NCI-H1930 (cell line): Measurements from ENCODE around the gene ENHO.

ENCODE experiments used
- DNase-seq, 2 experiments: peaks; one replicate each; lab custom pipeline; 2025; lab: John Stamatoyannopoulos, UW

Gene ENHO

DNA sequence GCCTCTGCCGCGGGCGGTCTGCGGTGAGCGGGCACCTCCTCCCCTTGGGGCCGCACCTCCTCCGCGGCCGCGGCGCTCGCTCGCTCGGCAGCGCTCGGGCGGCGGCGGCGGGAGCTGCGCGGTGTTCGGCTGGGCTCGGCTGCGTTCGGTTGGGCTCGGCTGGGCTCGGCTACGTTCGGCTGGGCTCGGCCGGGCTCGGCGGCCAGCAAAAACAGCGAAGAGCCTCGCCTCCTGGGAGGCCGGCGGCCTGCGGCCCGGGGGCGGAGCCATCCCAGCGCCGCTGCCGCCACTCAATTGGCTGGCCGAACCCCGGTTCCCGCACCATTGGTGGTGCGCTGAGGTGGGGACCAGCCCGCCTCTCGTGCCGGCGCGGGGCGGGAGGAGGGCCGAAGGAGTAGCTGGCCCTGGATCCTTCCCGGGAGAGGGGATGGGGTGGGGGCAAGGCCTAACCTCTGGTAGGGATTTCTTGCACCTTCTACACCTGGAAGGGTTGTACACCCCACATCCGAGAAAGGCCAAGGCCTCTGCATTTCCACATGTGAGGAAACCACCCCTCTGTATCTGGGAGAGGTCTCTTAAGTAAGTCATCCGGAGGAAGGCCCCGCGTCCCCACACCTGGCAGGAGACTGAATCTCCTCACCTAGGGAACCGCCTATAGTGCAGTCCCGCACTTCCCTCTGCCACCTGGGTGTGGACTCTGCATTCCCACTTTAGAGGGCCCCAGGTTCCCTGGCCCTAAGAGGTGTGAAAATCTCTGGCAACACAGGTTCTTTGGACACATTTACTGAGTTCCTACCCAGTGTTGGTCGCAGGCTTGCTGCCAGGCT, at the start of gene ENHO:
Gene ENHO (minus strand): TSS at position 20 of the 827 bp plus-strand sequence. CDS start 1,295 bp downstream, outside the sequence.
- DNase-seq, result peak; percentile 90 to 95

- no peak for DNase-seq
Observed at GRCh38 chr9:34572092-34572491, 49.3 kb upstream of the ENHO start.

DNA sequence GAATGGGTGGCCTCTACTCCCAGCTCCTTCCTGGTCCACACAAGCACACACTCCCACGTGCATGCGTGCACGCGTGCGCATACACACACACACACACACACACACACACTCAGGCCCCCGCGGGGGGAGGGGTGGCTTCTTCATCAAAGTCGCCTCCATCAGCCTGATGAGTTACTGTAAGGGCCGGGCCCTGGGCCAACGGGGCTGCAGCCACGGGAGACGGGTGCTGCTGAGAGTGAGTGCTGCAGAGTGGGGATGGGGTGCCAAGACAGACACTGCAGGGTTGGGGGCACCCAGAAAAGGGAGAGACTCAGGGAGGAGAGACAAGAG, 48.7 kb upstream of the ENHO start:
- no peak for DNase-seq

DNA sequence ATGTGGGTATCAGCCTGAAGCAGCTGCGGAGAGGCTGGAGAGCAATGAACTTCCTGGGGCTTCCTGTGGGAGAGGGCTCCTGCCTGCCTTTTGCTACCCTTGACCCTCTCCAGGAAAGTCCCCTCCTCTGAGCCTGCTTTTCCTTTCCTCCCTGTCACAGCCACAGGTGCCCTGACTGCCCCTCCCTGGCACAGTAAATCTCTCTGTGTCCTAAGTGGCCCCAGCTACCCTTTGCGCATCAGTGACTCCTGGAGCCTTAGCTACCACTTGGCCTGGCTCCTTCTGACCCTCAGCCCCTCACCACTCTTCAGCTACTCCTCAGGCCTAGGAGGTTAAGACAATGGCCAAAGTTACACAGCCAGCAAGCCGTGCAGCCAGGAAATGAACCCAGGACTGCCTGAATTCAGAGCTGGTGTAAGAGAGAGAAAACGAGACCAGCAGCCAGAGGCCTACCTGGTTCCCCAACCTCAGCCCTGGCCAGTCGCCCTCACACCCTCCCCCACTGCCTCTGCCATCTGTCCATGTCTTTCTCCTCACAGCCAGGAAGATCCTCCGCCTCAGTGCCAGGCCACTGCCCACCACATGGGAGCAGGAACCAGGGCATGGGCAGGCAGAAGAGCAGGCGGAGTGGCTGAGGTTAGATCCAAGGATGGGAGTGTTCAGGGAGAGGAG, 48.2 kb upstream of the ENHO start:
- no peak for DNase-seq

- no peak for DNase-seq
Observed at GRCh38 chr9:34570376-34570775, 47.6 kb upstream of the ENHO start.

- DNase-seq, result no peak
Observed at GRCh38 chr9:34568774-34569173, 46.0 kb upstream of the ENHO start.

GRCh38 chr9:34568133-34568532, 45.3 kb upstream of the ENHO start:
- DNase-seq, result no peak

DNA sequence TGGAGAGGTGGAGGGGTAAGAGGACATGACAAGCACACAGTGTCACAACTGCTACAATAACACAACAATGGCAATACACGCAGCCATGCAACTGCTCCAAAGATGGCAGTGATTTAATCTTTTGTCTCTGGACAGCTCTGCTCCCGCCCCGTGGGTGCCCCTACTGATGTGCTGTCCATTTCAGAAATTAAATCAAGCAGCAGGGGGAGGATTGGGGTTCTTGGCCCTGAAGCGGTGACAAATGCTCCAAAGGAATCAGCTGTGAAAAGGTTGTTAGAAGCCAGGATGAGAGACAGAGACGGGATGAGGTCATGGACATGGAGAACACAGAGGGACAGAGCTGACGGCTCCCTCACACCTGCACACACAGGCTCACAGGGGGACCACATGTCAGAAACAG, 44.2 kb upstream of the ENHO start:
- no peak for DNase-seq

- DNase-seq, result no peak
Observed at GRCh38 chr9:34566322-34566721, 43.5 kb upstream of the ENHO start.

DNA sequence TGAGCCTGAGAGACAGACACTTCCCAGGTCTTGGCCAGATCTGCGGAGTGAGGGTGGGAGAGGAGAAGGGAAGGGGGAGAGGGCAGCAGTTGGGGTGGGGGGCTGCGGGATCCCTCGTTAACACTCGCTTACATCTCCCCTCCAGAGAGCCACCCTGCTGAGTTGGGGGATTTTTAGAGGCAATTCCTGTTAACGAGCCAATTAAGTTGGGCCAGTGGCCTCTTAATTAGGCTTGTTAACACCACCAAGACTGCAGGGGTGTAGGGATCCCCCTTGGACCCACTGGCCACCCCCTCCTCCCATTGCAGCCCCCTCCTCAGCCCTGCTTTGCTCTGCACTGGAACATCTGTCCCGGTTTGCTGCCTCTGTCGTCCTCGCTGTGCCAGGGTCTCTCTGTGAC, 43.1 kb upstream of the ENHO start:
- DNase-seq, result no peak

GRCh38 chr9:34564617-34565016, 41.8 kb upstream of the ENHO start:
- DNase-seq, result no peak

GRCh38 chr9:34563262-34563661, 40.5 kb upstream of the ENHO start:
- DNase-seq, result no peak

GRCh38 chr9:34562135-34562745, 39.5 kb upstream of the ENHO start:
- DNase-seq, result no peak

- no peak for DNase-seq
Observed at GRCh38 chr9:34560599-34561214, 37.9 kb upstream of the ENHO start.

DNA sequence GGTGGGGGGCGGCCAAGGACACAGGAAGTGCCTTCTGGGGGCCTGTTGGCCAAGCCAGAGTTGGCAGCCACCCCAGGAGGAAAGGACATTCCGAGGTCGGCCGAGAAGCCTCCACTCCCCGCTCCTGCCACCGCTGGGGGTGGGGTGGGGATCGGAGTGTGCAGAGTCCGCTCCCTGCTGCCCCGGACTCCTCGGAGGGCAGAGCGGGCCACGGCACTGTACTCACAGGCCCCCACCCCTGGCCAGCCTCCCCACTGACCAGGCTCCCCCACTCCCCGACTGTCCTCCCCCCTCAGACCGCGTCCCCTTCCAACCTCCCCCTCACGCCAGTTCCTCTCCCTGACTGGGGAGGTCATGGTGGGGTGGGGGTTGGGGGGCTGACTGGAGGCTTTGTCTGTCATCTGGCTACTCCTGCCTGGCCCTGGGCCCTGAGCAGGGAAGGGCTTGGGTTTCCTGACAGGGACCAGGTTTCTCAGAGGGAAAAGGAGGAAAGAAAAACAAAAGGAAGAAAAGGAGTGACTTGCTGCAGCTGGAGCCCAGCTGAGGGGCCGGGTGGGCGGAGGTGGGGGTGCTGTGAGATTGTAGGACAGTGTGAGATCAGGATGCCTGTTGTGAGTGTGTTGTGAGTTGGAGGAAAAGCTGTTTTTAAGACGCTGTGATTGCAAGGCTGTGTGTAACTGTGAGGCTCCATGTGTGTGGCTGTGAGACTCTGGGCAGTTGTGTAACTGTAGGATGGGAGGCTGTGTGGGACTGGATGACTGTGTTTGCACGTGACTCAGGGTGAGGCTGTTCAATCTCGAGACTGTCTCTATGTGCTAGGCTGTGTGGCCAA, 37.0 kb upstream of the ENHO start:
- no peak for DNase-seq

- no peak for DNase-seq
Observed at GRCh38 chr9:34558919-34559623, 36.3 kb upstream of the ENHO start.

DNA sequence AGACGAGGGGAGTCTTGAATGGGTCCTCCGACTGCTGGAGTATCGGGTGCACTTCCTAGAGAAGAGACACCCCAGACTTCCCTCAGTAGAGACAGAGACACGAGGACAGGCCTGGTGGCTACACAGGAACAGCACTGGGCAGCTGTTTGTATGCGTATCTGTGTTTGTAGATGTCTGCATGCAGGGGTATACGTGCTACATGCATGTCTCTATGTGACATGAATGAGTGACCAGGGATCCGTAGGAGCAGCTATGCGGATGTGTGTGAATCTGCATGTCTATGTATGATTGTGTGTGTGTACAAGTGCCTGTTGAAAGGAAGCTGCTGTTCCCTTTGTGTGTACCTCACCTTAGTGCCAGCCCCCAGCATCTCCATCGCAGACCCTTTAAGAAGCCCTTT, 35.6 kb upstream of the ENHO start:
- DNase-seq, result no peak

- DNase-seq, result no peak
Observed at GRCh38 chr9:34557426-34558321, 34.9 kb upstream of the ENHO start.

DNA sequence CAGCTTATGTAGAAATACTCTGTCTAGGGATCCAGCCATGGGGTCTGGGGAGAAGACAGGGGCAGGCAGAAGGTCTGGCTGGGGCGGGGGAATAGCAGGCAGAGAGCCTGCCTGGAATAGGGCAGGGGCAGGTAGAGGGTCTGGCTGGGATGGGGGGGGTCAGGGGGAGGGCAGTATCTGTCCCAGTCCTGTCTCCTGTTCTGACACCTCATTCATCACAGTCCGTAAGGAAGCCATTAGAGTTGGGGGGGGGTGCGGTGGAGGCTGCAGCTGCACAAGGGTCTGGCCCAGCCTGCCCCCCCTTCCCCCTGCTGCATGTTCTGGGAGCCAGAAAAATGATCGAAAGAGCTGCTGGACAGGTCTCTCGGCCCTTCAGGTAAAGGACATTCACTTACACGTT, 34.2 kb upstream of the ENHO start:
- no peak for DNase-seq

GRCh38 chr9:34555936-34556525, 33.2 kb upstream of the ENHO start:
- no peak for DNase-seq
